Left ventricle myocardium inferior (tissue), 1 donor: ENCODE measurements around the gene FLOT2. TPM values are rescaled to one million over a fixed set of nuclear protein-coding genes. Genes with fewer than 3 reads are reported as not detected.

Source experiments
- DNase-seq: peaks from one replicate; pipeline ENCODE4 v3.0.0-alpha.2; 2020
- H3K27ac ChIP-seq: fragments of 200-600 bp; replicated peaks from 2 replicates; pipeline ENCODE4 v1.8.0; 2021
- H3K27me3 ChIP-seq: fragments of 200-600 bp; 2 replicates; pipeline ENCODE4 v1.8.0; 2021; ENCODE audit warnings: low read depth
- H3K36me3 ChIP-seq: fragments of 200-600 bp; 2 replicates; pipeline ENCODE4 v1.8.0; 2021
- H3K4me1 ChIP-seq: fragments of 200-600 bp; 2 replicates; pipeline ENCODE4 v1.8.0; 2021
- H3K4me3 ChIP-seq: fragments of 200-600 bp; 2 replicates; pipeline ENCODE4 v1.8.0; 2021; ENCODE audit warnings: mild to moderate bottlenecking, moderate library complexity
- H3K9me3 ChIP-seq: fragments of 200-600 bp; replicated peaks from 2 replicates; pipeline ENCODE4 v1.8.0; 2021
- CTCF ChIP-seq: fragments of 200-600 bp; IDR thresholded peaks from 2 replicates; pipeline ENCODE4 v1.8.0; 2021; ENCODE audit warnings: antibody characterized with exemption, mild to moderate bottlenecking, borderline replicate concordance
- intact Hi-C: fragments of 100-400 bp; cut with micrococcal nuclease; formaldehyde crosslinking; loops from one replicate; pipeline ENCODE4 v1.11.0; 2022
- total RNA-seq: library from RNA; stranded (reverse); fragmentation: NEBNext Ultra II Directional; extraction: Animal tissue kit (Norgen Biotek cat#: 25700); gene quantifications from one replicate; pipeline ENCODE4 v1.2.1, GENCODE V29; 2021
- donor health status: DM: no; HTN: yes; CAD: no; lungs with severe emphysema.

FLOT2 gene
- total RNA-seq, 1 donor from 2014 or later, result 84.2 TPM

GRCh38 chr17:28865946-28866752 lies 31.4 kb downstream of the FLOT2 start:
- H3K9me3 ChIP-seq, result no peaks in the 10 kb centered on the region
- no peaks in the 10 kb centered on the region for H3K4me1 ChIP-seq
- no peak overlapping the region for H3K27ac ChIP-seq
- no peaks in the 10 kb centered on the region for H3K27me3 ChIP-seq
- no peak for DNase-seq
- H3K36me3 ChIP-seq, result no peaks in the 10 kb centered on the region
- no peak for TF ChIP-seq CTCF
- no peak overlapping the region for H3K4me3 ChIP-seq
- intact Hi-C loops, result no loop called here

GRCh38 chr17:28864991-28865849 lies 32.3 kb downstream of the FLOT2 start:
- H3K27me3 ChIP-seq, result no peaks in the 10 kb centered on the region
- no peak for DNase-seq
- intact Hi-C loops, result no loop called here
- no peak overlapping the region for H3K27ac ChIP-seq
- H3K36me3 ChIP-seq, result peaks cover 9% of the 10 kb centered on the region
- no peak for TF ChIP-seq CTCF
- H3K9me3 ChIP-seq, result no peaks in the 10 kb centered on the region
- no peaks in the 10 kb centered on the region for H3K4me1 ChIP-seq
- no peak overlapping the region for H3K4me3 ChIP-seq

DNA sequence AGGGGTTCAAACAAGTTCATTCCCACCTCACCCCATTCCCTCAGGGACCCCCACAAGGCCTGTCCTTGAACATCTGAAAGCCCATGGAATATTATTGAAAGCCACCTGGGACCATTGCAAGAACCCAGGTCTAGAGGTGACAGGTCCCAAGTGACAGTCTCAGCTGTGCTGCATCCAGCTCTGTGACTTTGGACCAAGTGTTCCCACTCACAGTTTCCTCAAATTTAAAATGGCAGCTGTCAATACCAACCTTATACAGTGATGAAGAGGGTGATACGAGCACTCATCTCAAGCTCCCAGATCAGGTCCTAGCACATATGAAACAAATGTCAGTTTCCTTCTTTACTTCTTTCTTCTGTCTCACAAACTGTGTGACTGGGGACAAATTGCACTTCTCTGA lies 33.6 kb downstream of the FLOT2 start:
- no peaks in the 10 kb centered on the region for H3K4me1 ChIP-seq
- H3K27me3 ChIP-seq, result no peaks in the 10 kb centered on the region
- H3K36me3 ChIP-seq, result peaks cover 22% of the 10 kb centered on the region
- intact Hi-C loops, result no loop called here
- H3K9me3 ChIP-seq, result no peaks in the 10 kb centered on the region
- no peak overlapping the region for H3K4me3 ChIP-seq
- no peak overlapping the region for H3K27ac ChIP-seq
- DNase-seq, result no peak
- TF ChIP-seq CTCF, result no peak

- DNase-seq, result no peak
- no peaks in the 10 kb centered on the region for H3K9me3 ChIP-seq
- H3K27ac ChIP-seq, result no peak overlapping the region
- no peak for TF ChIP-seq CTCF
- no peaks in the 10 kb centered on the region for H3K4me1 ChIP-seq
- intact Hi-C loops, result no loop called here
- H3K27me3 ChIP-seq, result no peaks in the 10 kb centered on the region
- peaks cover 35% of the 10 kb centered on the region for H3K36me3 ChIP-seq
- no peak overlapping the region for H3K4me3 ChIP-seq
These were observed 35.0 kb downstream of the FLOT2 start for GRCh38 chr17:28862561-28862960.

- Histone ChIP-seq H3K9me3 (no peaks in the 10 kb centered on the region), H3K27me3 (no peaks in the 10 kb centered on the region), H3K27ac (no peak overlapping the region), H3K36me3 (peaks cover 43% of the 10 kb centered on the region), H3K4me1 (no peaks in the 10 kb centered on the region), H3K4me3 (no peak overlapping the region)
- intact Hi-C loops, result no loop called here
- no peak for DNase-seq
- TF ChIP-seq CTCF, result no peak
These were observed 35.9 kb downstream of the FLOT2 start for GRCh38 chr17:28861393-28862203.
